SHP77 treated with DMSO at 0.1 percent for 48 hours (cell line): ENCODE results near the gene FADS3.

ENCODE experiments used
- DNase-seq: peaks from one replicate; lab custom pipeline; 2025; lab: John Stamatoyannopoulos, UW

FADS3 gene

GRCh38 chr11:61855939-61856680 lies 35.2 kb downstream of the FADS3 start:
- no peak for DNase-seq

DNA sequence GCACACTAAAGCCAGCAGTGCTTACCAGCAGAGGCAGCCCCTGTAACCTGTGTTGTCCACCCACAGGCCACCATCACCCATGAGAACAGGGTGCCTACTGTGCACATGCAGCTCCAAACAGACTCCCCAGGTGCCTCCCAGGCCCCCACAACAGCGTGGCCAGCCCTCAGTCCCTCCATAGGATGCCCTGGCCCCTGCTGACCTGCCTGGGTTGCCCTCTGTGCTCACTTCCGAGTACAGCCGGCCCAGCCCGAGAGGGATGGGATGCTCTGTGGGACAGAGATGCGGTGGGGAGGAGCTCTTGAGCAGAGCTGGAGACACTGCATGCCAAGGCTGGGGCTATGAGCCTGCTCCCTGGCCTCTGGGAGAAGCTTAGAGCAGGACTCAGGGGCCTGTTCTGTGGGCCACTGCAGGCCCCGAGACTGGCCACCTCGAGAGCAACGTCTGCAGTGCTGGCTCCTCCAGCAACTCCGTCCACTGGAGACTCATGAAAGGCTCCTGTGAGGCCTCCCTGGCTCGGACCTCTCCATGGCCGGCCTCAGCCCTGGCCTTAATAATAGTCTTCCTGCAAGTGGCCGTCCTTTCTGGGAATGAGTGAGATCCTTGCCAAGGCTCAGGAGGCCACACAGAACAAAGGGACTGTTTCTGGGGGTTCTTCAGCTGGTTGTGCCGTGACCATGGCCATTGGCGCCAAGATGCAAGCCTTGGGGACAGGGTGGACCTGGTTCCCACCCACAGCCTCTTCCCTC lies 36.2 kb downstream of the FADS3 start:
- DNase-seq, result no peak

DNA sequence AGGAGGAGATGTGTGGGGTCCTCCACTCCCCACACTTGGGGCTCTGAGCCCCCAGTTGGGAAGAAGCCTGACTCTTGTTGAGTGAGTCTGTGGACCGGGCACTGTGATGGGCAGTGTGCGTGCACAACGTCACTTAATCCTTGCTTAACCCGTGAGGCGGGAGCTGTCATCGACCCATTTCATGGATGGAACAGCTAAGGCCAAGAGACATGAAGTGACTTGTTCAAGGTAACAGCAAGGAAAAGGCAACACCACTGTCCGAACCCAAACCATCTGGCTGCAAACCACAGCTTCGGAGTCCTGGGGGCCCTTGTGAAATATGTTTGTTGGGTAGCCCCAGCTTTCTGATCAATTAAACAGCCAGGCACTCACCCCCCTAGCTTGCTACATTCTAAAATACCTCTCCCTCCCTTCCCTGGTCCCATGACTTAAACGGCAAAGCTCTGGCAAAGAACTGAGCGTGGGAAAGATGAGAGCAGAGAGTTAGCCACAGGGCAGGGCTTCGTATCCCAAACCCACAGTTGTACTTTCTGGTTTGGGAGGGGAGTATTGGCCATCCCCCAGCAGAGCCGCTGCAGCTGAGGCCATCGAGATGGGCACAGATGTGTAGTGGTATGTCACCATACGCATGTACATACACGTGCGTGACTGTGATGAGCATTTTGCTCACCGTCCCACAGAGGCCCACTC lies 37.0 kb downstream of the FADS3 start:
- no peak for DNase-seq

GRCh38 chr11:61853698-61854169 lies 37.6 kb downstream of the FADS3 start:
- no peak for DNase-seq

DNA sequence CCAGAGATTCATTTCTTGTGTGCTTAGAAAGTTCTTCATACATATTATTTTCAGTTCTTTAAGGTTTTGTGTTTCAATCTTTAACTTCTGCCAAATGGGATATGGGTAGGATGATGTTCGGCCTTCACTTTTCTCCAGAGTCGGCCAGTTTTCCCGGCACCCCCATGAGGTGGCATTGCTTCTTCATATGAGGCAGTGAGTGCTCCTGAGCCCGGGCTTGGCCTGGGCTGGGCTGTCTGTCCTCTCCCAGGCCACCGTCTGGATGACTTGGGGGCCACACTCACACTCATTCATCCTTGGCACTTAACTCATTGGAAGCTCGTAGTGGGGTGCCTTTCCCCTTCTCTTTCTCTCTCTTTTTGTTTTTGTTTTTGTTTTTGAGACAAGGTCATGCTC lies 39.4 kb downstream of the FADS3 start:
- DNase-seq, result no peak

GRCh38 chr11:61851113-61851899 lies 40.0 kb downstream of the FADS3 start:
- no peak for DNase-seq

DNA sequence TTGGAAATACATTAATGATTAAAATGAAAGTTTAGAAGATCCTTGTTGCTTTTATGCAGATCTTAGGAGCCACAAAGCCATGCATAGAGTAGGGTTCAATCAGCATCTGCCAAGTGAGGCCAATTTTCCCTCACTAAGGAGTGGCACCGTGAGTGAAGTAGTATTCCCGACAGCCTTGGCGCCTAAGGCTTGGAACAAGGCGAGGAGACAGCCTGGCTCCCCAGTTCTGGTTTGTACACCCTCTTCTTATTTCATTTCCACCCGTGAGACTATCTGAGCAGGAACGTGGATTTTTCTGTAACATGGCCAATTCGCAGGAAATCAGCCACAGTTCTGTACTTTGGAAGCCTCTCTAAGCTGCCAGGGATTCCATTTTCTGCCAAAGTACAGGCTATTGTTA lies 40.7 kb downstream of the FADS3 start:
- no peak for DNase-seq

GRCh38 chr11:61848631-61849030 lies 42.7 kb downstream of the FADS3 start:
- no peak for DNase-seq

DNA sequence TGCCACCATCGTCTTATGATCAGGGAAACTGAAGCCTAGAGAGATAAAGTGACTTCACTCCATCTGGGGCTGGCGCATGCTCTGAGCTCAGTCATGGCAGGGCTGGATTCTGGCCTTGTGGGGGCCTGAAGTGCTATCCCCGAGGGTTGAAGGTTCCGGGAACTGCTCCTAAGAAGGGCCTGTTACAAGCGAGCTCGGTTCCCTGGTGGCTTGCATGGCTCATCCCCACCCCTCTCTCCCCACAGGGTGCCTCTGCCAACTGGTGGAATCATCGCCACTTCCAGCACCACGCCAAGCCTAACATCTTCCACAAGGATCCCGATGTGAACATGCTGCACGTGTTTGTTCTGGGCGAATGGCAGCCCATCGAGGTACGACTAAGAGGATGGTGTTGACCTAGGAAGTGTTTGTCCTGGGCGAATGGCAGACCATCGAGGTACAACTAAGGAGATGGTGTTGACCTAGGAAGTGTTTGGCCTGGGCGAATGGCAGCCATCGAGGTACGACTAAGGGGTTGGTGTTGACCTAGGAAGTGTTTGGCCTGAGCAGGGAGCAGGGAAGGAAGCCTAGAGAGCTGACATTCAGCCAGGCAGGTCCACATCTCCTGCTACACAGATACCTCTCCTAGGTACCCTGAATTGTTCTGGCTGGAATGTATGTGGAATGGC lies 43.3 kb downstream of the FADS3 start:
- DNase-seq, result no peak

DNA sequence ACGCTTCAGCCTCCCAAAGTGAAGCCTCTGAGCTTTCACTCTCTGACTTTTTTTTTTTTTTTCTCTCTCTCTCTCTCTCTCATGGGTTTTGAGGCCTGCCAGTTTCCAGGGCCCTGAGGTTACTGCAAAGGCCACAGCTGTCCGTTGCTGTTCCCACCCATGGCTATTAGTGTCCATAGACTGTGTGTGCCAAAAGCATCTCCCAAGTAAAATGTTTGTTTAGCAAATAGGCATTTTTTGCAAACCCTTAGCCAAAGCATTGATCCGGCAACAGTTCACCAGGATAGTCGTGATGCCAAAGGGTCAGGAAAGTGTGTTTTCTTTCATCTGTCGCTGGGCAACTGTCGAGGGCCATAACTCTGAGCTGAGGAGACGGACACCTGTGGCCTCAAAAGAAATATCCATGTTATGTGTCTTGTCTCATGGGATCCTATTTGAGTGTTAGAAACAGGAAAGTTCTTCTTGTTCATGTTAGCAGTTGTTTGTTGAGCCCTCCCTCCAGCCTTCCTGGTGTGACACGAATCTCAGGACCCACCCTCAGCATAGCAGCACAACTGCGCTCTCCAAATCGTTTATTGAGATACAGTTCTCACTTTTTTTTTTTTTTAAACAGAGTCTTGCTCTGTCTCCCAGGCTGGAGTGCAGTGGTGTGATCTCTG lies 44.9 kb downstream of the FADS3 start:
- no peak for DNase-seq

DNA sequence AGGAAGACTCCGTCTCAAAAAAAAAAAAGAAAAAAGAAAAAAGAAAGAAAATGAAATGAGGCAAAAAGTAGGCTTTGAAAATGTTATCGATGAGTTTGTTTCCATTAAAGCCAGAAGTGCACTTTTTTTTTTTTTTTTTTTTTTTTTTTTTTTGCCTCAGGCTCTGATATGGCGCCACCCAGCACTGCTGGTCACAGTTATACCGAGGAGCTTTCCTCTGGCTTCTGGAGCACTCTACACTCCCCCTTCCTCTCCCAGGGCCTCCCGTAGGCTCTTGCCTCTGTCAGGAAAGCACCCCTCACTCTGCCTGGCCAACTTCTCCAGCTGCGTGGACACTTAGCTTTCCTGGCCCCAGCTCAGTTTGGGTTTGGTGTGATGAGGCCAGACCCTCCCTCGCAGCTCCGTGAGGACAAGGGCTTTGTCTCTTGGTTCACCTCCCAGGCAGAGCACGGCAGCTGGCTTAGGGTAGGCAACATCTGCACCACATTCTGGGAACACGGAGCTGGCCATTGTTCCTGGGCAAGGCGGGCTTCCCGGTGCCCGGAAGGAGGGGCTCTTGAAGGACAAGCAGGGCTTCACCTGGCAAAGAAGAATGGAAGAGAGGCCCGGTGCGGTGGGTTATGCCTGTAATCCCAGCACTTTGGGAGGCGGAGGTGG lies 46.3 kb downstream of the FADS3 start:
- no peak for DNase-seq

DNA sequence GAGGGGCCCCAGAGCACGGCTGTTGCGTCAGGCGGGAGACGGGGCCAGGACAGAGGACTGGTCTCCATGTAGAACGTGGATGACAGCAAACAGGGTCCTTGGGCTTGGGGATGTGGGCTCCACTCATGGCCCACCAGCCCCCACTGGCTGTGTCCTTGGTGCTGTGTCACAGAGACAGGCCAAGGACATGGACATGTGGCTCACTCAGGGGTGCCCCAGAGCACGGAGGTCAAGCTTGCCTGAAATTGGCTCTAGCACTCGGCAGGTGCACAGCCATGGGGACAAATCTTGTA lies 48.9 kb downstream of the FADS3 start:
- DNase-seq, result no peak

- no peak for DNase-seq
These were observed 49.5 kb downstream of the FADS3 start for GRCh38 chr11:61841636-61842527.

DNA sequence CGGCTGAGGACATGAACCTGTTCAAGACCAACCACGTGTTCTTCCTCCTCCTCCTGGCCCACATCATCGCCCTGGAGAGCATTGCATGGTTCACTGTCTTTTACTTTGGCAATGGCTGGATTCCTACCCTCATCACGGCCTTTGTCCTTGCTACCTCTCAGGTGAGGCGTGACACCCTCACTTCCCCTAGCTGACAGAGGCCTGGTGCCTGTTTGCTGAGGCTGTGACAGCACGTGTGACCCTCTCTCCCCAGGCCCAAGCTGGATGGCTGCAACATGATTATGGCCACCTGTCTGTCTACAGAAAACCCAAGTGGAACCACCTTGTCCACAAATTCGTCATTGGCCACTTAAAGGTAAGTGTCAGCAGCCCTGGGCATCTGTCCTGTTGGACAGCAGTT lies 51.0 kb downstream of the FADS3 start:
- DNase-seq, result no peak

- DNase-seq, result no peak
These were observed 51.6 kb downstream of the FADS3 start for GRCh38 chr11:61839742-61840141.

- no peak for DNase-seq
These were observed 52.4 kb downstream of the FADS3 start for GRCh38 chr11:61838921-61839320.

DNA sequence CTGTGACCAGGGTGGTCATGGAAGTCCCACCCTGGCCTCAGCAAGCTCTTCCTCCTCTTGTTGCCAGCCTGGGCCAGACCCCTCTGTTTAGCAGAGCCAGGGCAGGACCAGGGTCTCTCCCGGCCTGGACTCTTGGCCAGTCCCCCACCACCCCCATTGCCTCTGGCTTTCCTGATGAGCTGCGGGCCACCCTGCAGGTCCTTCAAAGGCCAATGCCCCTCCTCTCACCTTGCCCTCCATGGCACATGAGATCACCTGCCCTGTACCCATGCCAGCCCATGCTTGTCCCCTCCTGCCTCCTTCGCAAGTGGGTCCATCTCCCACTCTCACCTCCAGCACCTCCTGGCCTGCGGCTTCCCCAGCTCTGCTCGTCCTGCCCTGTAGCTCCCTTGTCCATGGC lies 52.8 kb downstream of the FADS3 start:
- DNase-seq, result no peak

- no peak for DNase-seq
These were observed 53.8 kb downstream of the FADS3 start for GRCh38 chr11:61837411-61838005.

GRCh38 chr11:61836193-61836592 lies 55.2 kb downstream of the FADS3 start:
- DNase-seq, result no peak
